Measurements from ENCODE around the gene CES1.

DNA sequence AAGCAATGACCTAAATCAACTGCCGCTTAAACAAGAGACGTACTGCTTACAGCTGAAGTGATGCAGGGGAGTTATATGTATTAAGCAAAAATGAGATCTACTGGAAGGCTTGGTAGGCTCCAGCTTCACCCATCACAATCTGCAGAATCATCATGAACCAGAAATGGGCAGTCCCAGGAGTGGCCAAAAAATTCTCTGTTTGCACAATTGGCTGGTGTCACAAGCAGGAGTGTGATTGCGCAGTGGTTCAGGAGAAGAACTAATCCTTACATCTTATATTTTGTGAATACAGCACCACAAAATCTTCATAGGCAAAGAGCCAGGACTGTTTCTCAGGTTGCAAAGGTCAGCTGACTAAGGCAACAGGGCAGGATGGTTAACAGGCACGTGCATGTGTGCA, 75.9 kb downstream of the CES1 start:
- TF ChIP-seq, protein P1, sequence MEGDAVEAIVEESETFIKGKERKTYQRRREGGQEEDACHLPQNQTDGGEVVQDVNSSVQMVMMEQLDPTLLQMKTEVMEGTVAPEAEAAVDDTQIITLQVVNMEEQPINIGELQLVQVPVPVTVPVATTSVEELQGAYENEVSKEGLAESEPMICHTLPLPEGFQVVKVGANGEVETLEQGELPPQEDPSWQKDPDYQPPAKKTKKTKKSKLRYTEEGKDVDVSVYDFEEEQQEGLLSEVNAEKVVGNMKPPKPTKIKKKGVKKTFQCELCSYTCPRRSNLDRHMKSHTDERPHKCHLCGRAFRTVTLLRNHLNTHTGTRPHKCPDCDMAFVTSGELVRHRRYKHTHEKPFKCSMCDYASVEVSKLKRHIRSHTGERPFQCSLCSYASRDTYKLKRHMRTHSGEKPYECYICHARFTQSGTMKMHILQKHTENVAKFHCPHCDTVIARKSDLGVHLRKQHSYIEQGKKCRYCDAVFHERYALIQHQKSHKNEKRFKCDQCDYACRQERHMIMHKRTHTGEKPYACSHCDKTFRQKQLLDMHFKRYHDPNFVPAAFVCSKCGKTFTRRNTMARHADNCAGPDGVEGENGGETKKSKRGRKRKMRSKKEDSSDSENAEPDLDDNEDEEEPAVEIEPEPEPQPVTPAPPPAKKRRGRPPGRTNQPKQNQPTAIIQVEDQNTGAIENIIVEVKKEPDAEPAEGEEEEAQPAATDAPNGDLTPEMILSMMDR (conservative IDR thresholded peaks at IDR 0.05; ENCODE audit: low read length): no peak
- TF ChIP-seq EZH2phosphoT487 (IDR thresholded peaks at IDR 0.05; ENCODE audit: borderline replicate concordance, low read depth, low read length): no peak

All from OCI-LY7 (cell line).